ENCODE measurements around the gene MAPKAP1. TPM values are rescaled to one million over a fixed set of nuclear protein-coding genes. Genes with fewer than 3 reads are reported as not detected.

The MAPKAP1 gene
- total RNA-seq, 1 donor from 2014 or later: 56.6 TPM

- H3K36me3 ChIP-seq: no peaks in the 10 kb centered on the region
- peaks cover 3% of the 10 kb centered on the region for H3K4me1 ChIP-seq
- H3K4me3 Mint-ChIP-seq: no peak overlapping the region
- no peaks in the 10 kb centered on the region for H3K9me3 Mint-ChIP-seq
- H3K9ac ChIP-seq: no peak overlapping the region
- no peak for DNase-seq (ENCODE audit: low spot score)
- H3K4me2 ChIP-seq: no peak overlapping the region
- peaks cover 2% of the 10 kb centered on the region for H3K27me3 Mint-ChIP-seq (ENCODE audit: insufficient read depth, low read depth)
- H2AFZ ChIP-seq (replicated peaks): no peak overlapping the region
- no peaks in the 10 kb centered on the region for H3K36me3 Mint-ChIP-seq
- no peaks in the 10 kb centered on the region for H3F3A ChIP-seq (ENCODE audit: low read depth)
- H3K27ac ChIP-seq: no peak overlapping the region
- no peaks in the 10 kb centered on the region for H3K9me3 ChIP-seq (ENCODE audit: low read depth)
- peaks cover 6% of the 10 kb centered on the region for H4K20me1 ChIP-seq (ENCODE audit: low read depth)
- no peak overlapping the region for H3K4me3 ChIP-seq
- H3K27me3 ChIP-seq: no peaks in the 10 kb centered on the region
- TF ChIP-seq CTCF (IDR thresholded peaks at IDR 0.05) (no peak), EZH2phosphoT487 (IDR thresholded peaks at IDR 0.05) (no peak), EZH2 (IDR thresholded peaks at IDR 0.05) (no peak)
- H3K4me1 Mint-ChIP-seq: peaks cover 22% of the 10 kb centered on the region
- no peak overlapping the region for H3K27ac Mint-ChIP-seq
- H3K79me2 ChIP-seq (ENCODE audit: low read depth): peaks cover 30% of the 10 kb centered on the region
Measured at GRCh38 chr9:125638239-125639045, 68.6 kb downstream of the MAPKAP1 start.

- Mint-ChIP-seq H3K27ac (no peak overlapping the region), H3K36me3 (no peaks in the 10 kb centered on the region), H3K4me3 (no peak overlapping the region), H3K4me1 (peaks cover 32% of the 10 kb centered on the region), H3K27me3 (ENCODE audit: insufficient read depth, low read depth) (no peaks in the 10 kb centered on the region), H3K9me3 (no peaks in the 10 kb centered on the region)
- Histone ChIP-seq H3K36me3 (no peaks in the 10 kb centered on the region), H3K9me3 (ENCODE audit: low read depth) (no peaks in the 10 kb centered on the region), H3K9ac (no peak overlapping the region), H4K20me1 (ENCODE audit: low read depth) (peaks cover 12% of the 10 kb centered on the region), H3K27me3 (no peaks in the 10 kb centered on the region), H3K4me3 (no peak overlapping the region), H3K4me1 (peaks cover 11% of the 10 kb centered on the region), H3K79me2 (ENCODE audit: low read depth) (peaks cover 34% of the 10 kb centered on the region), H3K27ac (no peak overlapping the region), H3F3A (ENCODE audit: low read depth) (no peaks in the 10 kb centered on the region), H2AFZ (replicated peaks) (no peak overlapping the region), H3K4me2 (no peak overlapping the region)
- TF ChIP-seq EZH2phosphoT487 (IDR thresholded peaks at IDR 0.05): no peak
- no peak for TF ChIP-seq EZH2 (IDR thresholded peaks at IDR 0.05)
- TF ChIP-seq CTCF (IDR thresholded peaks at IDR 0.05): no peak
- DNase-seq (ENCODE audit: low spot score): no peak
Measured at GRCh38 chr9:125637241-125637640, 69.8 kb downstream of the MAPKAP1 start.

DNA sequence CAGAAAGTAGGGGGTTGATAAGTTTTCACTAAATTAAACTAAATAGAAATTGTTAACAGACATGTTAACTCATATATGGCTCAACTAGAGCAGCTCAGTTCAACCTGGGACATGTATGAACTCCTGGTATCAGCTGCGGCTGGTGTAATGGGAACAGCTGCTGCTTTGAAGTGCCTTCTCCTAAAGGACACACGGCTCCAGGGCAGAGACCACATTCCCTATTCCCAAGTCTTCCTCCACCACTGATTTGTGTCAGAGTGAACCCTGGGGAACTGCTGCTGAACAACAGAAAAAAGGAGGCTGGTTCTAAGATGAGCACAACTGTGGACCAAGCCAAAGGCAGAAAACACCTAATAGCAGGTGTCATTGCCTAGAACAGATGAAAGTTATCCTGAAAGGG, 71.1 kb downstream of the MAPKAP1 start:
- Mint-ChIP-seq H3K27ac (no peak overlapping the region), H3K4me3 (no peak overlapping the region)
- no peak overlapping the region for H3K27ac ChIP-seq

More for the DNA sequence above, 71.1 kb downstream of the MAPKAP1 start:
- no peaks in the 10 kb centered on the region for H3K36me3 Mint-ChIP-seq
- H3K79me2 ChIP-seq (ENCODE audit: low read depth): peaks cover 47% of the 10 kb centered on the region
- DNase-seq (ENCODE audit: low spot score): no peak
- peaks cover 12% of the 10 kb centered on the region for H4K20me1 ChIP-seq (ENCODE audit: low read depth)
- no peak for TF ChIP-seq CTCF (IDR thresholded peaks at IDR 0.05)
- TF ChIP-seq EZH2phosphoT487 (IDR thresholded peaks at IDR 0.05): no peak
- no peak for TF ChIP-seq EZH2 (IDR thresholded peaks at IDR 0.05)
- H3K27me3 Mint-ChIP-seq (ENCODE audit: insufficient read depth, low read depth): no peaks in the 10 kb centered on the region
- no peaks in the 10 kb centered on the region for H3F3A ChIP-seq (ENCODE audit: low read depth)
- peaks cover 36% of the 10 kb centered on the region for H3K4me1 Mint-ChIP-seq
- no peaks in the 10 kb centered on the region for H3K9me3 Mint-ChIP-seq
- peaks cover 11% of the 10 kb centered on the region for H3K4me1 ChIP-seq
- no peak overlapping the region for H3K4me3 ChIP-seq
- H3K27me3 ChIP-seq: no peaks in the 10 kb centered on the region
- no peaks in the 10 kb centered on the region for H3K9me3 ChIP-seq (ENCODE audit: low read depth)
- no peaks in the 10 kb centered on the region for H3K36me3 ChIP-seq
- no peak overlapping the region for H2AFZ ChIP-seq (replicated peaks)
- H3K9ac ChIP-seq: no peak overlapping the region
- no peak overlapping the region for H3K4me2 ChIP-seq
